Measurements from ENCODE around the gene BASP1.

BASP1 gene

DNA sequence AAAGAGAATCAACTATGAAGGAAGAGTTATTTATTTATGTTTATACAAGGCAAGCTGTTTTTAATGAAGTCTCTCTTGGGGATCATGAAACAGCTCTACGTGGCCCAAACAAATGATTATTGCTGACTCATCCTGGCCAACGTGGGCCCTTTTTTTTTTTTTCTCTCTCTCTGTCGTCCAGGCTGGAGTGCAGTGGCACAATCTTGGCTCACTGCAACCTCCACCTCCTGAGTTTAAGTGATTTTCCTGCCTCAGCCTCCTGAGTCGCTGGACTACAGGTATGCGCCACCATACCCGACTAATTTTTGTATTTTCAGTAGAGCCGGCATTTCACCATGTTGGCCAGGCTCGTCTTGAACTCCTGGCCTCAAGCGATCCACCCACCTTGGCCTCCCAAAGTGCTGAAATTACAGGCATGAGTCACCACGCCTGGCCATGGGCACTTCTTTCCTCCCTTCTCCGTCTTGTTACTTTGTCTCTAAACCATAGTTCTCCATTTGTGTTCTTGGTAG is 98.3 kb downstream of the BASP1 start (continued):
- TF ChIP-seq EGR2 (tag by site-specific recombination; IDR thresholded peaks at IDR 0.05; ENCODE audit: low read depth) (no peak), BCL11B (tag by site-specific recombination; IDR thresholded peaks at IDR 0.05; ENCODE audit: low read depth) (no peak), ZNF837 (tag by site-specific recombination; IDR thresholded peaks at IDR 0.05) (no peak), ZNF391 (tag by site-specific recombination; IDR thresholded peaks at IDR 0.05; ENCODE audit: borderline replicate concordance, low read depth) (peak; percentile 27; the same call in 1 of the 2 replicates), REPIN1 (tag by site-specific recombination; IDR thresholded peaks at IDR 0.05; ENCODE audit: low read depth) (no peak), KLF10 (tag by site-specific recombination; IDR thresholded peaks at IDR 0.05) (no peak; the same call in 1 of the 2 replicates), ZNF658 (tag by site-specific recombination; IDR thresholded peaks at IDR 0.05) (no peak), ZNF600 (tag by site-specific recombination; IDR thresholded peaks at IDR 0.05) (peak; percentile 67; the same call in 1 of the 2 replicates), ZNF560 (tag by site-specific recombination; IDR thresholded peaks at IDR 0.05; ENCODE audit: borderline replicate concordance) (no peak), ZSCAN4 (tag by site-specific recombination; IDR thresholded peaks at IDR 0.05) (no peak), ZNF37A (tag by site-specific recombination; IDR thresholded peaks at IDR 0.05) (no peak), SP2 (tag by site-specific recombination; IDR thresholded peaks at IDR 0.05) (no peak), GLIS1 (tag by site-specific recombination; IDR thresholded peaks at IDR 0.05) (peak; percentile 93), ZNF24 (tag by site-specific recombination; IDR thresholded peaks at IDR 0.05) (peak; percentile 57; the same call in 1 of the 2 replicates), ZNF398 (tag by site-specific recombination; IDR thresholded peaks at IDR 0.05) (no peak; the same call in 1 of the 2 replicates), ZXDB (tag by site-specific recombination; IDR thresholded peaks at IDR 0.05) (peak; percentile 44; the same call in 1 of the 2 replicates), ZNF510 (tag by site-specific recombination; IDR thresholded peaks at IDR 0.05; ENCODE audit: insufficient replicate concordance) (no peak), WT1 (tag by site-specific recombination; IDR thresholded peaks at IDR 0.05) (no peak), ZNF623 (tag by site-specific recombination; IDR thresholded peaks at IDR 0.05) (no peak), ZNF449 (tag by site-specific recombination; IDR thresholded peaks at IDR 0.05) (peak; percentile 89), RBAK (tag by site-specific recombination; IDR thresholded peaks at IDR 0.05) (peak; percentile 39; the same call in 1 of the 2 replicates), ZBTB20 (tag by site-specific recombination; IDR thresholded peaks at IDR 0.05) (no peak), ZNF514 (tag by site-specific recombination; IDR thresholded peaks at IDR 0.05) (no peak), GLIS2 (tag by site-specific recombination; IDR thresholded peaks at IDR 0.05) (peak; percentile 39), ZNF341 (tag by site-specific recombination; IDR thresholded peaks at IDR 0.05; ENCODE audit: low read depth) (no peak), ZNF707 (tag by site-specific recombination; IDR thresholded peaks at IDR 0.05) (no peak), ZNF747 (tag by site-specific recombination; IDR thresholded peaks at IDR 0.05) (no peak), HOXD13 (CRISPR knock-in tag; IDR thresholded peaks at IDR 0.05; ENCODE audit: borderline replicate concordance) (no peak), ZNF404 (tag by site-specific recombination; IDR thresholded peaks at IDR 0.05) (no peak), ZNF792 (tag by site-specific recombination; IDR thresholded peaks at IDR 0.05) (no peak), ZEB2 (tag by site-specific recombination; IDR thresholded peaks at IDR 0.05) (no peak; the same call in 1 of the 2 replicates), ZNF701 (tag by site-specific recombination; IDR thresholded peaks at IDR 0.05) (no peak), ZNF366 (tag by site-specific recombination; conservative IDR thresholded peaks at IDR 0.05) (no peak), ZFP41 (tag by site-specific recombination; IDR thresholded peaks at IDR 0.05; ENCODE audit: borderline replicate concordance) (no peak)
- TF ChIP-seq, protein P1, sequence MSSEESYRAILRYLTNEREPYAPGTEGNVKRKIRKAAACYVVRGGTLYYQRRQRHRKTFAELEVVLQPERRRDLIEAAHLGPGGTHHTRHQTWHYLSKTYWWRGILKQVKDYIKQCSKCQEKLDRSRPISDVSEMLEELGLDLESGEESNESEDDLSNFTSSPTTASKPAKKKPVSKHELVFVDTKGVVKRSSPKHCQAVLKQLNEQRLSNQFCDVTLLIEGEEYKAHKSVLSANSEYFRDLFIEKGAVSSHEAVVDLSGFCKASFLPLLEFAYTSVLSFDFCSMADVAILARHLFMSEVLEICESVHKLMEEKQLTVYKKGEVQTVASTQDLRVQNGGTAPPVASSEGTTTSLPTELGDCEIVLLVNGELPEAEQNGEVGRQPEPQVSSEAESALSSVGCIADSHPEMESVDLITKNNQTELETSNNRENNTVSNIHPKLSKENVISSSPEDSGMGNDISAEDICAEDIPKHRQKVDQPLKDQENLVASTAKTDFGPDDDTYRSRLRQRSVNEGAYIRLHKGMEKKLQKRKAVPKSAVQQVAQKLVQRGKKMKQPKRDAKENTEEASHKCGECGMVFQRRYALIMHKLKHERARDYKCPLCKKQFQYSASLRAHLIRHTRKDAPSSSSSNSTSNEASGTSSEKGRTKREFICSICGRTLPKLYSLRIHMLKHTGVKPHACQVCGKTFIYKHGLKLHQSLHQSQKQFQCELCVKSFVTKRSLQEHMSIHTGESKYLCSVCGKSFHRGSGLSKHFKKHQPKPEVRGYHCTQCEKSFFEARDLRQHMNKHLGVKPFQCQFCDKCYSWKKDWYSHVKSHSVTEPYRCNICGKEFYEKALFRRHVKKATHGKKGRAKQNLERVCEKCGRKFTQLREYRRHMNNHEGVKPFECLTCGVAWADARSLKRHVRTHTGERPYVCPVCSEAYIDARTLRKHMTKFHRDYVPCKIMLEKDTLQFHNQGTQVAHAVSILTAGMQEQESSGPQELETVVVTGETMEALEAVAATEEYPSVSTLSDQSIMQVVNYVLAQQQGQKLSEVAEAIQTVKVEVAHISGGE (tag by site-specific recombination; conservative IDR thresholded peaks at IDR 0.05; ENCODE audit: low read depth) = no peak

Data from HEK293 (cell line).